Small intestine (tissue), 16 donors: ENCODE results near the gene ZNF37A. TPM values are rescaled to one million over a fixed set of nuclear protein-coding genes. Genes with fewer than 3 reads are reported as not detected.
"Not testable (repeated sequence)": the region's sequence is repeated elsewhere in the genome, so short reads cannot be mapped to it uniquely, and the experiment has no call there.

Experiments used
- DNase-seq, 2 donors: peaks; one replicate each; pipeline versions ENCODE4 v3.0.0 to v3.0.0-alpha.2; 2013
- FAIRE-seq: peaks from 2 replicates; lab custom pipeline; 2012; peaks lifted over from hg19 to GRCh38; lab: Jason Lieb, UNC
- H3K27ac ChIP-seq, 3 donors: one replicate each; pipeline ENCODE4 v1.5.1; 2013; ENCODE audit warnings: low read length in 2 of 3, mild to moderate bottlenecking in 2 of 3, control low read depth in 1 of 3, inconsistent platforms in 1 of 3, low read depth in 1 of 3, moderate library complexity in 1 of 3
- H3K27me3 ChIP-seq, 3 donors: one replicate each; pipeline ENCODE4 v1.6.1; 2013; ENCODE audit warnings: low read length in 3 of 3, inconsistent platforms in 1 of 3; ENCODE audit not compliant: control insufficient read depth in 3 of 3, insufficient read depth in 3 of 3
- H3K36me3 ChIP-seq, 3 donors: one replicate each; pipeline ENCODE4 v1.6.1; 2013; ENCODE audit warnings: low read length in 3 of 3, inconsistent platforms in 1 of 3, low read depth in 1 of 3, mild to moderate bottlenecking in 1 of 3, moderate library complexity in 1 of 3; ENCODE audit not compliant: control insufficient read depth in 3 of 3, insufficient read depth in 2 of 3
- H3K4me1 ChIP-seq, 3 donors: one replicate each; pipeline ENCODE4 v1.6.1; 2013; ENCODE audit warnings: low read length in 2 of 3, inconsistent platforms in 1 of 3, low read depth in 1 of 3, mild to moderate bottlenecking in 1 of 3, moderate library complexity in 1 of 3; ENCODE audit not compliant: control insufficient read depth in 3 of 3, insufficient read depth in 2 of 3
- H3K4me3 ChIP-seq, 3 donors: one replicate each; pipeline ENCODE4 v1.5.1; 2013; ENCODE audit warnings: low read length in 3 of 3, control low read depth in 1 of 3, inconsistent platforms in 1 of 3, low read depth in 1 of 3, mild to moderate bottlenecking in 1 of 3, moderate library complexity in 1 of 3
- H3K9me3 ChIP-seq, 2 donors: one replicate each; pipeline ENCODE4 v1.6.1; 2013; ENCODE audit warnings: low read depth in 1 of 2, low read length in 1 of 2; ENCODE audit not compliant: control insufficient read depth in 2 of 2, insufficient read depth in 1 of 2
- WGBS, 3 donors: extraction: QIAGEN DNeasy Blood & Tissue Kit; methylation state at CpG; one replicate each; pipeline ENCODE4 v1.1.7; 2013; 5-methylcytosine and 5-hydroxymethylcytosine counted together
- long read RNA-seq, 10 donors: transcript quantifications; one replicate each; lab custom pipeline, GENCODE V29; 2026
- polyA plus RNA-seq, 4 donors: library from polyadenylated mRNA; stranded (reverse) in 3 of 4; unstranded in 1 of 4; fragments of 200-250 nt in 3 of 4; fragments of 120-200 nt in 1 of 4; gene quantifications; one replicate each; pipeline versions ENCODE4 v1.2.1 to v1.2.3, GENCODE V29; 2013
- donor health status: healthy with polysubstance abuse.
- donor health status: control.
- donor health status: control.
- donor health status: Bipolar disorder and iron deficiency.
- donor health status: healthy.

Gene ZNF37A
- polyA plus RNA-seq, result 10 to 100 TPM in 1 of 4 donors, 1 to 10 TPM in 3; 2.2 to 11.6 (median 3.5) TPM
- long read RNA-seq, donor 1, result 0 reads
- long read RNA-seq, donor 2, full-length matches to known transcripts, result 1 of 1 reads
- long read RNA-seq, donor 2, partial matches to known transcripts, result 0 of 1 reads
- long read RNA-seq, donor 2, other reads (novel, unspliced or antisense), result 0 of 1 reads
- long read RNA-seq, donor 3, result 0 reads
- long read RNA-seq, donor 4, result 0 reads
- long read RNA-seq, donor 5, result 0 reads
- long read RNA-seq, donor 6, result 0 reads
- long read RNA-seq, donor 7, result 0 reads
- long read RNA-seq, donor 8, result 0 reads
- long read RNA-seq, donor 9, result 0 reads
- long read RNA-seq, donor 10, result 0 reads

- Histone ChIP-seq H3K4me3 (peak within 1 kb of the TSS; percentile 84 to 95 (median 88)), H3K9me3 (no peaks in the 10 kb centered on the region), H3K27ac (peak within 1 kb of the TSS; percentile 70 to 94 (median 92)), H3K4me1 (peaks cover 0 to 2% (median 0%) of the 10 kb centered on the region in 3 donors), H3K27me3 (no peaks in the 10 kb centered on the region), H3K36me3 (peaks cover 0 to 8% (median 5%) of the 10 kb centered on the region in 3 donors)
- DNase-seq (peak; percentile 97 to 98), FAIRE-seq (no peak)
- 0 to 1% (median 0%) methylated on average over 44 to 59 of the region's 59 CpGs for WGBS, 3 donors
Observed at GRCh38 chr10:38094158-38094926, at the start of gene ZNF37A. Gene ZNF37A (plus strand): TSS chr10:38094337. CDS start chr10:38096618, 2,281 bp downstream.

- H3K4me1 ChIP-seq, result no peaks in the 10 kb centered on the region
- peaks cover 0 to 18% of the 10 kb centered on the region in 2 donors for H3K9me3 ChIP-seq
- no peak overlapping the region for H3K4me3 ChIP-seq
- no peak for FAIRE-seq
- no peaks in the 10 kb centered on the region for H3K27me3 ChIP-seq
- no peak overlapping the region for H3K27ac ChIP-seq
- DNase-seq, result no peak
- WGBS, 3 donors, result 61 to 93% (median 79%) methylated on average over 2 of the region's 2 CpGs
- peaks cover 0 to 24% (median 12%) of the 10 kb centered on the region in 3 donors for H3K36me3 ChIP-seq
Observed at GRCh38 chr10:38045129-38045528, 49.0 kb upstream of the ZNF37A start.

- WGBS, 3 donors, result 83 to 94% (median 86%) methylated on average over 1 of the region's 1 CpG
- FAIRE-seq, result no peak
- peaks cover 0 to 19% (median 11%) of the 10 kb centered on the region in 3 donors for H3K36me3 ChIP-seq
Observed at GRCh38 chr10:38047666-38048065, 46.5 kb upstream of the ZNF37A start.

GRCh38 chr10:38050212-38050611 lies 43.9 kb upstream of the ZNF37A start:
- no peak for FAIRE-seq
- H3K4me3 ChIP-seq, result no peak overlapping the region
- WGBS, 3 donors, result 94 to 100% (median 97%) methylated on average over 1 of the region's 1 CpG

More at GRCh38 chr10:38047666-38048065, 46.5 kb upstream of the ZNF37A start:
- DNase-seq, result no peak
- no peaks in the 10 kb centered on the region for H3K4me1 ChIP-seq
- H3K27me3 ChIP-seq, result no peaks in the 10 kb centered on the region
- peaks cover 0 to 21% of the 10 kb centered on the region in 2 donors for H3K9me3 ChIP-seq
- H3K27ac ChIP-seq, result no peak overlapping the region
- H3K4me3 ChIP-seq, result no peak overlapping the region

GRCh38 chr10:38054361-38054797 lies 39.8 kb upstream of the ZNF37A start:
- Histone ChIP-seq H3K4me1 (no peaks in the 10 kb centered on the region), H3K27ac (no peak overlapping the region), H3K9me3 (peaks cover 0 to 31% of the 10 kb centered on the region in 2 donors), H3K4me3 (no peak overlapping the region), H3K27me3 (no peaks in the 10 kb centered on the region), H3K36me3 (peaks cover 10 to 28% (median 15%) of the 10 kb centered on the region in 3 donors)
- DNase-seq (no peak), FAIRE-seq (no peak)

More at GRCh38 chr10:38050212-38050611, 43.9 kb upstream of the ZNF37A start:
- H3K27ac ChIP-seq, result no peak overlapping the region
- peaks cover 0 to 30% of the 10 kb centered on the region in 2 donors for H3K9me3 ChIP-seq
- H3K36me3 ChIP-seq, result peaks cover 4 to 25% (median 14%) of the 10 kb centered on the region in 3 donors
- H3K27me3 ChIP-seq, result no peaks in the 10 kb centered on the region
- DNase-seq, result no peak
- no peaks in the 10 kb centered on the region for H3K4me1 ChIP-seq

GRCh38 chr10:38055274-38055894 lies 38.8 kb upstream of the ZNF37A start:
- not testable (repeated sequence) for H3K27ac ChIP-seq, H3K4me1 ChIP-seq, FAIRE-seq, H3K27me3 ChIP-seq, H3K4me3 ChIP-seq
- peaks cover 13 to 28% (median 15%) of the 10 kb centered on the region in 3 donors for H3K36me3 ChIP-seq
- DNase-seq, result peak in 1 of 2 donors; percentile 9
- 97 to 99% (median 98%) methylated on average over 5 of the region's 5 CpGs for WGBS, 3 donors
- peaks cover 0 to 31% of the 10 kb centered on the region in 2 donors for H3K9me3 ChIP-seq

GRCh38 chr10:38069663-38070062 lies 24.5 kb upstream of the ZNF37A start:
- not testable (repeated sequence) for H3K36me3 ChIP-seq, H3K4me1 ChIP-seq, H3K27ac ChIP-seq, H3K27me3 ChIP-seq, H3K9me3 ChIP-seq, H3K4me3 ChIP-seq, FAIRE-seq
- DNase-seq, result peak in 1 of 2 donors; percentile 76
- 19 to 59% (median 21%) methylated on average over 1 of the region's 1 CpG for WGBS, 3 donors

- WGBS, 3 donors, result 87 to 91% (median 89%) methylated on average over 8 of the region's 8 CpGs
- DNase-seq, result no peak
- FAIRE-seq, result no peak
- Histone ChIP-seq H3K9me3 (peaks cover 0 to 4% of the 10 kb centered on the region in 2 donors), H3K36me3 (no peaks in the 10 kb centered on the region), H3K4me1 (no peaks in the 10 kb centered on the region), H3K27me3 (no peaks in the 10 kb centered on the region), H3K27ac (no peak overlapping the region), H3K4me3 (no peak overlapping the region)
Observed at GRCh38 chr10:38070501-38070900, 23.6 kb upstream of the ZNF37A start.
